GM12878 (cell line): Measurements from ENCODE around the gene RENBP. TPM values are rescaled to one million over a fixed set of nuclear protein-coding genes. Genes with fewer than 3 reads are reported as not detected.

ENCODE experiments used
- ATAC-seq: fragments of 200-7000 bp; cut with Tn5 transposase; 3 replicates; pipeline ENCODE4 v1.9.1; 2020; ENCODE audit warnings: mild to moderate bottlenecking, moderate library complexity
- BruUV-seq: library from RNA; stranded (reverse); fragments of 400-500 nt; replicated peaks from 2 replicates; lab custom pipeline; 2021; lab: Mats Ljungman, UMichigan
- CTCF ChIA-PET: fragments of 300-600 bp; sonication (Branson Sonifier 250); formaldehyde crosslinking; extraction: SDS; loops from one replicate; lab custom pipeline; 2021; ENCODE audit warnings: inconsistent platforms; lab: Yijun Ruan, JAX
- POLR2A ChIA-PET: fragments of 350-600 bp; formaldehyde crosslinking; extraction: SDS; loops from one replicate; lab custom pipeline; 2021; ENCODE audit warnings: inconsistent platforms; lab: Charles Lee
- RAD21 ChIA-PET: fragments of 300-600 bp; sonication (Branson Sonifier 250); formaldehyde crosslinking; loops from one replicate; lab custom pipeline; 2023; ENCODE audit warnings: antibody characterized with exemption; ENCODE audit not compliant: unreplicated experiment; lab: Charles Lee
- SMC1A ChIA-PET: fragments of 300-600 bp; sonication (Branson Sonifier 250); formaldehyde crosslinking; loops from one replicate; lab custom pipeline; 2023; ENCODE audit not compliant: unreplicated experiment, uncharacterized antibody; lab: Charles Lee
- DNase-seq: peaks from one replicate; pipeline ENCODE4 v3.0.0-alpha.2; 2011; ENCODE audit warnings: low read depth, low spot score
- FAIRE-seq: peaks from 3 replicates; lab custom pipeline; 2011; peaks lifted over from hg19 to GRCh38; lab: Jason Lieb, UNC
- H2AFZ ChIP-seq: 2 replicates; pipeline ENCODE4 v1.6.0; 2011; ENCODE audit warnings: low read depth, low read length, control low read depth; ENCODE audit not compliant: control insufficient read depth
- H3K27ac ChIP-seq: 2 replicates; pipeline ENCODE4 v1.5.1; 2011; ENCODE audit warnings: control low read depth; ENCODE audit not compliant: control insufficient read depth, insufficient read depth
- H3K27me3 ChIP-seq, 2 experiments: replicated peaks in 1 of 2; 2 replicates each; pipeline versions ENCODE4 v1.6.0 to v1.6.1; 2011; ENCODE audit warnings: low read length in 1 of 2; ENCODE audit not compliant: control insufficient read depth in 2 of 2, insufficient read depth in 2 of 2
- H3K36me3 ChIP-seq, 2 experiments: 2 replicates each; pipeline ENCODE4 v1.5.1; 2011; ENCODE audit warnings: low read length in 1 of 2; ENCODE audit not compliant: control insufficient read depth in 2 of 2, insufficient read depth in 2 of 2
- H3K4me1 ChIP-seq: 2 replicates; pipeline ENCODE4 v1.6.1; 2011; ENCODE audit warnings: mild to moderate bottlenecking, low read length, moderate library complexity, mixed read lengths; ENCODE audit not compliant: control insufficient read depth, insufficient read depth
- H3K4me2 ChIP-seq: 2 replicates; pipeline ENCODE4 v1.6.0; 2011; ENCODE audit warnings: control low read depth; ENCODE audit not compliant: control insufficient read depth, insufficient read depth
- H3K4me3 ChIP-seq: fragments of 200-600 bp; sonication (generic); 2 replicates; pipeline ENCODE4 v1.5.1; 2016
- H3K79me2 ChIP-seq: 2 replicates; pipeline ENCODE4 v1.6.0; 2011; ENCODE audit warnings: low read length; ENCODE audit not compliant: control insufficient read depth, insufficient read depth
- H3K9ac ChIP-seq: 2 replicates; pipeline ENCODE4 v1.8.0; 2011; ENCODE audit warnings: low read length, control low read depth, mixed read lengths; ENCODE audit not compliant: control insufficient read depth, insufficient read depth
- H3K9me3 ChIP-seq: replicated peaks from 3 replicates; pipeline ENCODE4 v1.5.1; 2011; ENCODE audit warnings: mild to moderate bottlenecking, low read length; ENCODE audit not compliant: control insufficient read depth, insufficient read depth
- H4K20me1 ChIP-seq: 2 replicates; pipeline ENCODE4 v1.6.0; 2011; ENCODE audit not compliant: control insufficient read depth, insufficient read depth
- BCL11A ChIP-seq: IDR thresholded peaks from 2 replicates; pipeline ENCODE4 v1.6.1; 2011; ENCODE audit warnings: low read depth, low read length
- BHLHE40 ChIP-seq, 2 experiments: fragments of 450-650 bp in 1 of 2; IDR thresholded peaks; 2 replicates each; pipeline ENCODE4 v1.6.1; 2011 to 2017; ENCODE audit warnings: low read depth in 2 of 2, borderline replicate concordance in 1 of 2, improper control_type of control experiment in 1 of 2, low read length in 1 of 2, mild to moderate bottlenecking in 1 of 2
- E2F8 ChIP-seq: fragments of 450-650 bp; IDR thresholded peaks from 2 replicates; pipeline ENCODE4 v1.6.1; 2018; ENCODE audit warnings: mild to moderate bottlenecking, low read depth, moderate library complexity; ENCODE audit not compliant: partially characterized antibody
- FOS ChIP-seq: IDR thresholded peaks from 3 replicates; pipeline ENCODE4 v1.6.1; 2011; ENCODE audit warnings: borderline replicate concordance; ENCODE audit not compliant: insufficient read length; ENCODE audit errors: extremely low read depth
- IKZF2 ChIP-seq, 2 experiments: fragments of 450-650 bp; IDR thresholded peaks; 2 replicates each; pipeline ENCODE4 v1.6.1; 2017; ENCODE audit warnings: mild to moderate bottlenecking in 2 of 2, moderate library complexity in 2 of 2
- KDM1A ChIP-seq: fragments of 200-600 bp; sonication (generic); IDR thresholded peaks from 2 replicates; pipeline ENCODE4 v1.6.1; 2016; ENCODE audit warnings: borderline replicate concordance
- MYB ChIP-seq: fragments of 150-350 bp; IDR thresholded peaks from 2 replicates; pipeline ENCODE4 v1.6.1; 2014; ENCODE audit warnings: mild to moderate bottlenecking, low read depth, low read length, borderline replicate concordance
- NFXL1 ChIP-seq: fragments of 450-650 bp; IDR thresholded peaks from 2 replicates; pipeline ENCODE4 v1.6.1; 2017; ENCODE audit warnings: antibody characterized with exemption, mild to moderate bottlenecking, borderline replicate concordance
- NR2C2 ChIP-seq: IDR thresholded peaks from 2 replicates; pipeline ENCODE4 v1.6.1; 2011; ENCODE audit warnings: borderline replicate concordance, low read depth; ENCODE audit not compliant: control insufficient read depth, insufficient read length
- POU2F2 ChIP-seq: IDR thresholded peaks from 3 replicates; pipeline ENCODE4 v1.6.1; 2011; ENCODE audit warnings: low read depth, mild to moderate bottlenecking, low read length, borderline replicate concordance
- RAD21 ChIP-seq: IDR thresholded peaks from 2 replicates; pipeline ENCODE4 v1.6.1; 2011; ENCODE audit warnings: mild to moderate bottlenecking, low read depth, low read length, moderate library complexity; ENCODE audit not compliant: insufficient read depth
- RCOR1 ChIP-seq: conservative IDR thresholded peaks from 2 replicates; pipeline ENCODE4 v1.6.1; 2012; ENCODE audit warnings: low read depth, low read length, improper control_type of control experiment
- RUNX3 ChIP-seq: IDR thresholded peaks from 2 replicates; pipeline ENCODE4 v1.6.1; 2012; ENCODE audit warnings: low read length, inconsistent platforms
- ZNF217 ChIP-seq: fragments of 450-650 bp; IDR thresholded peaks from 2 replicates; pipeline ENCODE4 v1.6.1; 2017; ENCODE audit warnings: antibody characterized with exemption, mild to moderate bottlenecking
- ZNF592 ChIP-seq: fragments of 450-650 bp; IDR thresholded peaks from 2 replicates; pipeline ENCODE4 v1.6.1; 2017; ENCODE audit warnings: mild to moderate bottlenecking, moderate library complexity
- WGBS: methylation state at CpG from one replicate; pipeline ENCODE4 v1.1.6; 2016; ENCODE audit warnings: low lambda C conversion rate; ENCODE audit not compliant: insufficient replicate concordance, insufficient coverage; ENCODE audit errors: missing lambda C conversion rate; 5-methylcytosine and 5-hydroxymethylcytosine counted together
- in situ Hi-C: fragments of 300-500 bp; cut with MboI; formaldehyde crosslinking; loops from 9 replicates; pipeline ENCODE4 v1.14.3; 2018; ENCODE audit warnings: mixed read lengths
- intact Hi-C: fragments of 100-400 bp; cut with micrococcal nuclease; formaldehyde crosslinking; loops from one replicate; pipeline ENCODE4 v1.14.2; 2022; ENCODE audit not compliant: unreplicated experiment
- polyA plus RNA-seq, 11 experiments: library from polyadenylated mRNA; depleted of rRNA in 4 of 11; unstranded in 6 of 11; stranded (reverse) in 5 of 11; fragments of >200 nt; fragmentation: Nextera tagmentation in 4 of 11; fragmentation: Illumina TruSeq in 1 of 11; extraction: Ambion mirVana in 4 of 11; extraction: Trizol in 1 of 11; gene quantifications; 1 replicate in 1 of 11; 2 replicates in 10 of 11; pipeline versions ENCODE4 v1.2.1 to v1.2.3, GENCODE V29; 2011 to 2016; ENCODE audit warnings: inconsistent platforms in 2 of 11, missing spikeins in 2 of 11, low read depth in 1 of 11
- total RNA-seq, 4 experiments: library from RNA; depleted of rRNA in 3 of 4; stranded (reverse); fragments of >200 nt in 3 of 4; fragmentation: Illumina TruSeq in 1 of 4; extraction: Trizol in 1 of 4; gene quantifications; 2 replicates each; pipeline versions ENCODE4 v1.2.1 to v1.2.3, GENCODE V29; 2013 to 2021

RENBP gene
- total and polyA plus RNA-seq, 10 of the 15 experiments (the other 5 are each of a cell fraction or from before 2014, with no cell fraction given): 0.36 to 4.9 (median 1.8) TPM; not detected in 3

GRCh38 chrX:153888344-153888743, 56.1 kb downstream of the RENBP start (continued):
- TF ChIP-seq BHLHE40 (IDR thresholded peaks at IDR 0.05; ENCODE audit: borderline replicate concordance in 1 of 2, low read depth in 2 of 2, low read length in 1 of 2) (peak in 1 of 2 experiments; percentile 41; a peak in 1 of 4 replicates), MYB (no peak), RUNX3 (no peak), ZNF217 (no peak), BCL11A (no peak), IKZF2 (IDR thresholded peaks at IDR 0.05) (peak in 1 of 2 experiments; percentile 17; a peak in 2 of 4 replicates)
- TF ChIP-seq, all 136 proteins: peak for 7

- no peak overlapping the region for H2AFZ ChIP-seq
- no peak for FAIRE-seq
- no peaks in the 10 kb centered on the region for H4K20me1 ChIP-seq
- RAD21 ChIA-PET: no interaction called here
- H3K4me3 ChIP-seq: no peak overlapping the region
- BruUV-seq: no TSS peak
- H3K27ac ChIP-seq: no peak overlapping the region
- H3K36me3 ChIP-seq: no peaks in the 10 kb centered on the region
- intact Hi-C loops: no loop called here
- no peak for ATAC-seq
- POLR2A ChIA-PET: no interaction called here
- H3K4me1 ChIP-seq: no peaks in the 10 kb centered on the region
- WGBS: 37% methylated on average over 8 of the region's 8 CpGs
- no peak for DNase-seq
- H3K79me2 ChIP-seq: no peaks in the 10 kb centered on the region
- H3K9ac ChIP-seq: no peak overlapping the region
- CTCF ChIA-PET: no interaction called here
- SMC1A ChIA-PET: no interaction called here
- no peaks in the 10 kb centered on the region for H3K9me3 ChIP-seq
- in situ Hi-C loops: no loop called here
- H3K27me3 ChIP-seq: peaks cover 0 to 2% of the 10 kb centered on the region in 2 experiments; a peak in 3 of 4 replicates
- no peak overlapping the region for H3K4me2 ChIP-seq
- no peak for TF ChIP-seq POU2F2
- TF ChIP-seq NR2C2: no peak
- TF ChIP-seq KDM1A: no peak
- no peak for TF ChIP-seq RCOR1
- no peak for TF ChIP-seq ZNF592
- no peak for TF ChIP-seq NFXL1
- no peak for TF ChIP-seq E2F8
- TF ChIP-seq RAD21: no peak
- TF ChIP-seq FOS: no peak
These were observed 57.1 kb downstream of the RENBP start for GRCh38 chrX:153887385-153887784.
